IMR-90 (cell line): Measurements from ENCODE around the gene TMEM128. TPM values are rescaled to one million over a fixed set of nuclear protein-coding genes. Genes with fewer than 3 reads are reported as not detected.
"Not testable (repeated sequence)": the region's sequence is repeated elsewhere in the genome, so short reads cannot be mapped to it uniquely, and the experiment has no call there.

ENCODE experiments used
- ATAC-seq: fragments of 200-7000 bp; cut with Tn5 transposase; 2 replicates; pipeline ENCODE4 v1.9.1; 2020; ENCODE audit warnings: low read depth, mild to moderate bottlenecking, moderate library complexity
- BruUV-seq: library from RNA; stranded (reverse); fragments of 400-500 nt; replicated peaks from 2 replicates; lab custom pipeline; 2021; lab: Mats Ljungman, UMichigan
- CTCF ChIA-PET: fragments of 300-600 bp; formaldehyde crosslinking; extraction: SDS; loops from one replicate; lab custom pipeline; 2021; ENCODE audit warnings: antibody characterized with exemption; lab: Yijun Ruan, JAX
- POLR2A ChIA-PET: fragments of 300-600 bp; sonication (Branson Sonifier 250); formaldehyde crosslinking; loops from one replicate; lab custom pipeline; 2022; ENCODE audit warnings: antibody characterized with exemption; ENCODE audit not compliant: unreplicated experiment; lab: Charles Lee
- DNase-seq: peaks from one replicate; pipeline ENCODE4 v3.0.0; 2013
- H2AFZ ChIP-seq: replicated peaks from 2 replicates; pipeline ENCODE3; 2013; ENCODE audit warnings: low read length, mild to moderate bottlenecking; ENCODE audit not compliant: poor library complexity
- H2AK5ac ChIP-seq: 2 replicates; pipeline ENCODE4 v1.6.1; 2013; ENCODE audit warnings: low read depth, low read length, inconsistent platforms
- H2AK9ac ChIP-seq: replicated peaks from 2 replicates; pipeline ENCODE3; 2013; ENCODE audit warnings: mild to moderate bottlenecking, low read depth, low read length, moderate library complexity; ENCODE audit not compliant: poor library complexity
- H2BK120ac ChIP-seq: 2 replicates; pipeline ENCODE4 v1.6.1; 2013; ENCODE audit warnings: low read depth, low read length, inconsistent platforms
- H2BK15ac ChIP-seq: 3 replicates; pipeline ENCODE4 v1.6.1; 2013; ENCODE audit warnings: low read depth, low read length, inconsistent platforms
- H2BK20ac ChIP-seq: 2 replicates; pipeline ENCODE4 v1.6.1; 2013; ENCODE audit warnings: low read depth, mild to moderate bottlenecking, inconsistent platforms, low read length, moderate library complexity
- H2BK5ac ChIP-seq: 2 replicates; pipeline ENCODE4 v1.6.1; 2013; ENCODE audit warnings: mild to moderate bottlenecking, low read depth, low read length, inconsistent platforms; ENCODE audit not compliant: poor library complexity, severe bottlenecking
- H3K14ac ChIP-seq: replicated peaks from 2 replicates; pipeline ENCODE4 v1.6.1; 2013; ENCODE audit warnings: low read depth, low read length, inconsistent platforms
- H3K18ac ChIP-seq: 2 replicates; pipeline ENCODE4 v1.6.1; 2013; ENCODE audit warnings: low read depth, low read length, control low read depth
- H3K23ac ChIP-seq: 2 replicates; pipeline ENCODE4 v1.6.1; 2013; ENCODE audit warnings: low read depth, low read length, inconsistent platforms
- H3K27ac ChIP-seq: 2 replicates; pipeline ENCODE4 v1.5.1; 2013; ENCODE audit warnings: mild to moderate bottlenecking, control low read depth, low read length; ENCODE audit not compliant: insufficient read depth
- H3K27me3 ChIP-seq: 2 replicates; pipeline ENCODE4 v1.6.1; 2013; ENCODE audit warnings: low read length; ENCODE audit not compliant: control insufficient read depth, insufficient read depth
- H3K36me3 ChIP-seq: 2 replicates; pipeline ENCODE4 v1.6.1; 2013; ENCODE audit warnings: low read length, mixed read lengths; ENCODE audit not compliant: control insufficient read depth, insufficient read depth
- H3K4ac ChIP-seq: 2 replicates; pipeline ENCODE4 v1.6.1; 2013; ENCODE audit warnings: low read depth, low read length, inconsistent platforms
- H3K4me1 ChIP-seq: 2 replicates; pipeline ENCODE4 v1.6.1; 2013; ENCODE audit warnings: low read length, mixed read lengths; ENCODE audit not compliant: control insufficient read depth, insufficient read depth
- H3K4me2 ChIP-seq: 2 replicates; pipeline ENCODE4 v1.6.1; 2013; ENCODE audit warnings: low read depth, mild to moderate bottlenecking, control low read depth, low read length, moderate library complexity
- H3K4me3 ChIP-seq: 2 replicates; pipeline ENCODE4 v1.5.1; 2013; ENCODE audit warnings: low read depth, mild to moderate bottlenecking, control low read depth, low read length, moderate library complexity; ENCODE audit not compliant: insufficient read depth
- H3K56ac ChIP-seq: 2 replicates; pipeline ENCODE4 v1.6.1; 2013; ENCODE audit warnings: low read length, inconsistent platforms; ENCODE audit not compliant: insufficient read depth; ENCODE audit errors: extremely low read depth
- H3K79me1 ChIP-seq, 2 experiments: 2 replicates each; pipeline ENCODE4 v1.6.1; 2013; ENCODE audit warnings: low read length in 2 of 2, inconsistent platforms in 1 of 2, low read depth in 1 of 2
- H3K9ac ChIP-seq: 2 replicates; pipeline ENCODE4 v1.6.1; 2013; ENCODE audit warnings: low read depth, low read length, control low read depth
- H3K9me1 ChIP-seq: 2 replicates; pipeline ENCODE4 v1.6.1; 2013; ENCODE audit warnings: low read length, inconsistent platforms; ENCODE audit not compliant: insufficient read depth
- H3K9me3 ChIP-seq: 2 replicates; pipeline ENCODE4 v1.6.1; 2013; ENCODE audit warnings: low read length; ENCODE audit not compliant: control insufficient read depth, insufficient read depth
- H4K20me1 ChIP-seq: 2 replicates; pipeline ENCODE4 v1.6.1; 2013; ENCODE audit warnings: low read length, inconsistent platforms; ENCODE audit not compliant: insufficient read depth
- H4K5ac ChIP-seq: 2 replicates; pipeline ENCODE4 v1.6.1; 2013; ENCODE audit warnings: mild to moderate bottlenecking, low read depth, low read length, control low read depth
- H4K8ac ChIP-seq, 2 experiments: 2 replicates each; pipeline ENCODE4 v1.6.1; 2013; ENCODE audit warnings: low read depth in 2 of 2, low read length in 2 of 2, control low read depth in 1 of 2, inconsistent platforms in 1 of 2
- H4K91ac ChIP-seq: 2 replicates; pipeline ENCODE4 v1.6.1; 2013; ENCODE audit warnings: low read depth, low read length, inconsistent platforms; ENCODE audit not compliant: insufficient read depth
- WGBS, 2 experiments: methylation state at CpG; one replicate each; pipeline versions ENCODE4 v1.1.5 to v1.1.7; 2013; ENCODE audit warnings: missing lambda C conversion rate in 2 of 2; ENCODE audit not compliant: insufficient read length in 1 of 2; ENCODE audit errors: extremely low coverage in 2 of 2; 5-methylcytosine and 5-hydroxymethylcytosine counted together
- dilution Hi-C: fragments of 300-500 bp; cut with HindIII; formaldehyde crosslinking; loops from one replicate; pipeline ENCODE4 v1.14.3; 2018; ENCODE audit warnings: low sequenced_read_pairs; ENCODE audit not compliant: unreplicated experiment
- in situ Hi-C: fragments of 300-500 bp; cut with MboI; formaldehyde crosslinking; loops from 3 replicates; pipeline ENCODE4 v1.14.3; 2019; ENCODE audit warnings: low sequenced_read_pairs, inconsistent platforms, mixed read lengths
- intact Hi-C: fragments of 100-400 bp; cut with micrococcal nuclease; formaldehyde crosslinking; loops from 2 replicates; pipeline ENCODE4 v1.10.0; 2022
- polyA plus RNA-seq, 3 experiments: library from polyadenylated mRNA; depleted of rRNA; stranded (reverse); fragments of >200 nt; gene quantifications; 2 replicates each; pipeline ENCODE4 v1.2.3, GENCODE V29; 2012; ENCODE audit warnings: low replicate concordance in 1 of 3
- total RNA-seq: library from RNA; depleted of rRNA; stranded (reverse); fragments of >200 nt; gene quantifications from 2 replicates; pipeline ENCODE4 v1.2.3, GENCODE V29; 2012

TMEM128 gene
- total and polyA plus RNA-seq, 2 of the 4 experiments (the other 2 are of a cell fraction) = 21.9 to 22.6 TPM

- in situ Hi-C loops, BruUV-seq, intact Hi-C loops, H3K18ac ChIP-seq, H3K4ac ChIP-seq, H3K14ac ChIP-seq, H3K56ac ChIP-seq, dilution Hi-C loops, H2BK15ac ChIP-seq, H2AK9ac ChIP-seq, H4K20me1 ChIP-seq, H3K36me3 ChIP-seq, H2AK5ac ChIP-seq, H3K9me1 ChIP-seq, H3K4me2 ChIP-seq, H4K91ac ChIP-seq, H2AFZ ChIP-seq, H3K27ac ChIP-seq, H3K4me1 ChIP-seq, ATAC-seq, H2BK5ac ChIP-seq, H2BK120ac ChIP-seq, H4K5ac ChIP-seq, H3K9me3 ChIP-seq, H2BK20ac ChIP-seq, H3K4me3 ChIP-seq, H3K27me3 ChIP-seq, POLR2A ChIA-PET, H3K23ac ChIP-seq, DNase-seq: not testable (repeated sequence)
- Histone ChIP-seq H3K9ac (0 out of 2 replicates have a peak overlapping the region, but pooled peaks have one; percentile 12), H4K8ac (peak overlapping the region; percentile 99 to 100; a peak in 2 of 4 replicates), H3K79me1 (peaks cover 18 to 22% of the 10 kb centered on the region in 2 experiments)
- CTCF ChIA-PET = interaction anchor here (2.1 kb wide), 1 partner anchor 11 kb away, joined by 8 read pairs; no protein-coding TSS in a partner anchor
- WGBS, 2 experiments = 93% methylated on average over 3 of the region's 15 CpGs; no CpG with 5 or more reads in 1 of the 2 experiments
These were observed 1.3 kb upstream of the TMEM128 start for GRCh38 chr4:4249342-4249741.
